Psoas muscle (tissue), 8 donors: Measurements from ENCODE around the gene CDK5RAP2. TPM values are rescaled to one million over a fixed set of nuclear protein-coding genes. Genes with fewer than 3 reads are reported as not detected.
A peak's percentile ranks its signal among the peaks of the same experiment; 100 is the strongest.
"Not testable (repeated sequence)": the region's sequence is repeated elsewhere in the genome, so short reads cannot be mapped to it uniquely, and the experiment has no call there.

Source experiments
- ATAC-seq, 4 donors: fragments of 200-7000 bp; cut with Tn5 transposase; one replicate each; pipeline ENCODE4 v1.9.1; 2020; ENCODE audit warnings: moderate library complexity in 3 of 4, mild to moderate bottlenecking in 2 of 4
- DNase-seq, 2 donors: peaks; one replicate each; pipeline ENCODE4 v3.0.0-alpha.2; 2020
- H3K27ac ChIP-seq: fragments of 200-600 bp; one replicate; pipeline ENCODE4 v1.8.0; 2022
- H3K27me3 ChIP-seq, 3 donors: fragments of 200-600 bp in 1 of 3; one replicate each; pipeline versions ENCODE4 v1.6.1 to v1.8.0; 2013 to 2022; ENCODE audit warnings: low read length in 2 of 3, mild to moderate bottlenecking in 2 of 3, moderate library complexity in 1 of 3; ENCODE audit not compliant: insufficient read depth in 3 of 3
- H3K36me3 ChIP-seq, 2 donors: fragments of 200-600 bp in 1 of 2; one replicate each; pipeline versions ENCODE4 v1.6.1 to v1.8.0; 2013 to 2022; ENCODE audit warnings: low read depth in 1 of 2, mild to moderate bottlenecking in 1 of 2, moderate library complexity in 1 of 2; ENCODE audit not compliant: insufficient read depth in 1 of 2
- H3K4me1 ChIP-seq: fragments of 200-600 bp; one replicate; pipeline ENCODE4 v1.8.0; 2022
- H3K4me3 ChIP-seq: fragments of 200-600 bp; one replicate; pipeline ENCODE4 v1.8.0; 2022; ENCODE audit warnings: mild to moderate bottlenecking
- H3K9me3 ChIP-seq: fragments of 200-600 bp; one replicate; pipeline ENCODE4 v1.8.0; 2022
- CTCF ChIP-seq: fragments of 200-600 bp; IDR thresholded peaks from one replicate; pipeline ENCODE4 v1.8.0; 2022; ENCODE audit warnings: antibody characterized with exemption
- WGBS, 3 donors: extraction: QIAGEN DNeasy Blood & Tissue Kit; methylation state at CpG; one replicate each; pipeline versions ENCODE4 v1.1.6 to v1.1.7; 2013; 5-methylcytosine and 5-hydroxymethylcytosine counted together
- intact Hi-C, 2 donors: fragments of 100-400 bp; cut with DNase I; formaldehyde crosslinking; loops; one replicate each; pipeline versions ENCODE4 v1.11.0 to v1.14.2; 2022
- polyA plus RNA-seq, 3 donors: library from polyadenylated mRNA; stranded (reverse); fragments of 200-250 nt; gene quantifications; one replicate each; pipeline ENCODE4 v1.2.3, GENCODE V29; 2013
- total RNA-seq, 4 donors: library from RNA; stranded (reverse); fragmentation: NEBNext Ultra II Directional in 2 of 4; extraction: Animal tissue kit (Norgen Biotek cat#: 25700) in 2 of 4; gene quantifications; one replicate each; pipeline versions ENCODE4 v1.2.1 to v1.2.4, GENCODE V29; 2021 to 2023
- donor health status: healthy with polysubstance abuse.
- donor health status: DM: no; HTN: no; CAD: no; lungs with moderate emphysema.
- donor health status: Bipolar disorder and iron deficiency.
- donor health status: healthy.
- donor health status: DM: yes; HTN: yes; CAD: no.
- donor health status: DM: no; HTN: no; CAD: no.
- donor health status: DM: no; HTN: no; CAD: no.
- donor health status: DM: yes; HTN: yes; CAD: no.

Gene CDK5RAP2
- total and polyA plus RNA-seq, 7 donors: 26.0 to 95.1 (median 60.3) TPM

GRCh38 chr9:120559546-120559945, 20.4 kb downstream of the CDK5RAP2 start:
- H3K27me3 ChIP-seq: no peaks in the 10 kb centered on the region
- WGBS, 3 donors: 29 to 48% (median 40%) methylated on average over 1 of the region's 1 CpG
- no peaks in the 10 kb centered on the region for H3K9me3 ChIP-seq
- intact Hi-C loops: no loop called here
- no peak for TF ChIP-seq CTCF
- DNase-seq (no peak), ATAC-seq (no peak)
- peak overlapping the region; percentile 34 for H3K27ac ChIP-seq
- peaks cover 0 to 29% of the 10 kb centered on the region in 2 donors for H3K36me3 ChIP-seq
- peaks cover 16% of the 10 kb centered on the region for H3K4me1 ChIP-seq
- H3K4me3 ChIP-seq: no peak overlapping the region

- DNase-seq (peak in 1 of 2 donors; percentile 57), ATAC-seq (peak; percentile 85 to 91 (median 88))
- no peaks in the 10 kb centered on the region for H3K27me3 ChIP-seq
- no peak for TF ChIP-seq CTCF
- H3K4me1 ChIP-seq: peaks cover 16% of the 10 kb centered on the region
- intact Hi-C loops: no loop called here
- H3K9me3 ChIP-seq: no peaks in the 10 kb centered on the region
- H3K4me3 ChIP-seq: no peak overlapping the region
- WGBS, 3 donors: 31 to 35% (median 35%) methylated on average over 3 of the region's 3 CpGs
- H3K36me3 ChIP-seq: peaks cover 0 to 21% of the 10 kb centered on the region in 2 donors
- H3K27ac ChIP-seq: peak overlapping the region; percentile 69
Measured at GRCh38 chr9:120558454-120558853, 21.5 kb downstream of the CDK5RAP2 start.

- intact Hi-C loops: no loop called here
- H3K36me3 ChIP-seq: peaks cover 0 to 19% of the 10 kb centered on the region in 2 donors
- TF ChIP-seq CTCF: no peak
- 20 to 37% (median 25%) methylated on average over 2 of the region's 2 CpGs for WGBS, 3 donors
- no peak for DNase-seq
- no peak overlapping the region for H3K4me3 ChIP-seq
- H3K27ac ChIP-seq: peak overlapping the region; percentile 39
- no peaks in the 10 kb centered on the region for H3K27me3 ChIP-seq
- H3K4me1 ChIP-seq: peaks cover 16% of the 10 kb centered on the region
- no peak for ATAC-seq
- H3K9me3 ChIP-seq: no peaks in the 10 kb centered on the region
Measured at GRCh38 chr9:120557205-120557604, 22.8 kb downstream of the CDK5RAP2 start.

GRCh38 chr9:120556775-120557174, 23.2 kb downstream of the CDK5RAP2 start:
- H3K4me1 ChIP-seq: peaks cover 16% of the 10 kb centered on the region
- intact Hi-C loops: no loop called here
- no peak for DNase-seq
- H3K27ac ChIP-seq: no peak overlapping the region
- H3K4me3 ChIP-seq: no peak overlapping the region
- ATAC-seq: no peak
- no peaks in the 10 kb centered on the region for H3K27me3 ChIP-seq
- WGBS, 3 donors: 78 to 85% (median 83%) methylated on average over 3 of the region's 3 CpGs
- H3K9me3 ChIP-seq: no peaks in the 10 kb centered on the region
- H3K36me3 ChIP-seq: peaks cover 0 to 16% of the 10 kb centered on the region in 2 donors
- TF ChIP-seq CTCF: no peak

- intact Hi-C loops: no loop called here
- Histone ChIP-seq H3K4me1 (peaks cover 16% of the 10 kb centered on the region), H3K36me3 (peaks cover 0 to 7% of the 10 kb centered on the region in 2 donors), H3K4me3 (no peak overlapping the region), H3K9me3 (no peaks in the 10 kb centered on the region), H3K27ac (no peak overlapping the region), H3K27me3 (no peaks in the 10 kb centered on the region)
- DNase-seq (no peak), ATAC-seq (no peak)
- 91 to 94% (median 91%) methylated on average over 4 of the region's 4 CpGs for WGBS, 3 donors
- no peak for TF ChIP-seq CTCF
Measured at GRCh38 chr9:120555839-120556238, 24.1 kb downstream of the CDK5RAP2 start.

GRCh38 chr9:120552210-120552704, 27.7 kb downstream of the CDK5RAP2 start:
- DNase-seq, H3K4me3 ChIP-seq, H3K4me1 ChIP-seq, H3K27me3 ChIP-seq, ATAC-seq, intact Hi-C loops, H3K9me3 ChIP-seq, H3K27ac ChIP-seq: not testable (repeated sequence)
- 85 to 91% (median 88%) methylated on average over 6 of the region's 7 CpGs for WGBS, 3 donors
- peaks cover 7 to 42% of the 10 kb centered on the region in 2 donors for H3K36me3 ChIP-seq
